ENCODE measurements around the gene RPS21. TPM values are rescaled to one million over a fixed set of nuclear protein-coding genes. Genes with fewer than 3 reads are reported as not detected.

Gene RPS21
- total and polyA plus RNA-seq, 2 of the 4 experiments (the other 2 are of a cell fraction): 2,710 to 4,298 TPM

DNA sequence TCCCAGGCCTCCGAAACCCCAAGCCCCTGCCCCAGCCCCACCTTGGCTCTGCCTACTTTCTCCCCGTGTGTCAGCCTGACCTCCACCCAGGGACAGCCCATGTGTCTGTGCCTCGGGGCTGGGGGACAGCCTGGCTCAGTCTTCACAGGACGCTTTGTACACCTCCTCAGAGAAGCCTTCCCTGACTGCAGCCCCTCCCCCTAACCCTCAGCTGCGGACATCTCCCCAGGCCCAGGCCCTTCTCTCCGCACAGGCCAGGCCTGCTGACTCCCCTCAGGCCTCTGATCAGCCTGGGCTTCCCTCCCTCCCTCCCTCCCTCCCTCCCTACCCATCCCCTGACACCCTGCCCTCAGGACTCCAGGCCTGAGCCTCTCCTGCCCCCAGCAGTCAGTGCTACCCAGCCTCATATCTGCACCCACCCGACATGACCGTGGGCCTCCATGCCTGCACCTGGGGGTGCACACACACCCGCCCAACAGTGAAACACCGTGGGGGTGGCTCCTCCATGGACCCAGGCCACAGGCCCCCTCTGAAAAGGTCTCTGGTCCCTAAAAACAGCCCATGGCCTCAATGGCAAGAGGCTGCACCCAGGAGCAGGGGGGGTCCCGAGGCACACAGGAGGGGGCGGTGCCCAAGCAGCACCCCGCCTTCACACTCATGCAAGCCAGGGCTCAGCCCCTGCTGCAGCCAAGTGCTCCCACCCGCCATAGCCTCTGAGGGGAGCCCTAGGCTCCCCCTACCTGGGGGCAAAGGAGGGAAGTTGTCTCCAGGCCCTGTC lies 32.7 kb upstream of the RPS21 start:
- ATAC-seq (ENCODE audit: low read depth) (no peak), DNase-seq (no peak)
- H3K4me3 ChIP-seq (ENCODE audit: insufficient read depth, low read depth, low read length): no peak overlapping the region
- no peak for TF ChIP-seq RCOR1 (IDR thresholded peaks at IDR 0.05; ENCODE audit: insufficient replicate concordance, low read length)
- no TSS peak for BruUV-seq (replicated peaks)
- H3K36me3 ChIP-seq (ENCODE audit: control insufficient read depth, insufficient read depth, low read length): peaks cover 9% of the 10 kb centered on the region; the same call in 1 of the 2 replicates
- no peak overlapping the region for H2BK20ac ChIP-seq (ENCODE audit: low read depth, low read length)
- no peak overlapping the region for H3K14ac ChIP-seq (replicated peaks; ENCODE audit: low read depth, low read length)
- H4K20me1 ChIP-seq (ENCODE audit: insufficient read depth, low read length): no peaks in the 10 kb centered on the region; the same call in 1 of the 2 replicates
- no peaks in the 10 kb centered on the region for H3K9me3 ChIP-seq (ENCODE audit: control insufficient read depth, insufficient read depth, low read length)
- ChIA-PET CTCF (no interaction called here), POLR2A (ENCODE audit: unreplicated experiment) (no interaction called here)
- no peak overlapping the region for H4K8ac ChIP-seq (ENCODE audit: low read depth in 2 of 2, low read length in 2 of 2)
- H2BK120ac ChIP-seq (ENCODE audit: low read depth, low read length): no peak overlapping the region
- H3K4ac ChIP-seq (ENCODE audit: low read depth, low read length): no peak overlapping the region
- H3K27me3 ChIP-seq (ENCODE audit: control insufficient read depth, insufficient read depth, low read length): no peaks in the 10 kb centered on the region
- H3K18ac ChIP-seq (ENCODE audit: low read depth, low read length): no peak overlapping the region
- H3K4me1 ChIP-seq (ENCODE audit: control insufficient read depth, insufficient read depth, low read length): peaks cover 26% of the 10 kb centered on the region
- WGBS, 2 experiments (ENCODE audit: extremely low coverage in 2 of 2, insufficient read length in 1 of 2): 85% methylated on average over 4 of the region's 14 CpGs; no CpG with 5 or more reads in 1 of the 2 experiments
- H3K56ac ChIP-seq (ENCODE audit: extremely low read depth, insufficient read depth, low read length): no peak overlapping the region
- no peak overlapping the region for H2AFZ ChIP-seq (replicated peaks; ENCODE audit: low read length, poor library complexity)
- no peak overlapping the region for H2AK9ac ChIP-seq (replicated peaks; ENCODE audit: low read depth, low read length, poor library complexity)
- intact Hi-C loops (cut with micrococcal nuclease) (no loop called here), dilution Hi-C loops (cut with HindIII; ENCODE audit: low sequenced_read_pairs, unreplicated experiment) (no loop called here), in situ Hi-C loops (cut with MboI; ENCODE audit: low sequenced_read_pairs) (no loop called here)
- no peak overlapping the region for H3K4me2 ChIP-seq (ENCODE audit: low read depth, low read length)
- no peak overlapping the region for H2AK5ac ChIP-seq (ENCODE audit: low read depth, low read length)
- H2BK15ac ChIP-seq (ENCODE audit: low read depth, low read length): no peak overlapping the region
- H3K79me1 ChIP-seq (ENCODE audit: low read depth in 1 of 2, low read length in 2 of 2): no peaks in the 10 kb centered on the region
- H2BK5ac ChIP-seq (ENCODE audit: low read depth, low read length, poor library complexity, severe bottlenecking): no peak overlapping the region
- H3K23ac ChIP-seq (ENCODE audit: low read depth, low read length): no peak overlapping the region
- no peak overlapping the region for H3K27ac ChIP-seq (ENCODE audit: insufficient read depth, low read length)
- H4K91ac ChIP-seq (ENCODE audit: insufficient read depth, low read depth, low read length): no peak overlapping the region
- no peaks in the 10 kb centered on the region for H3K9me1 ChIP-seq (ENCODE audit: insufficient read depth, low read length)
- H4K5ac ChIP-seq (ENCODE audit: low read depth, low read length): no peak overlapping the region
- H3K9ac ChIP-seq (ENCODE audit: low read depth, low read length): no peak overlapping the region

Measured in IMR-90 (cell line).